ENCODE measurements around the gene IKZF1. TPM values are rescaled to one million over a fixed set of nuclear protein-coding genes. Genes with fewer than 3 reads are reported as not detected.

Gene IKZF1
- polyA plus RNA-seq, 1 experiment: not detected

DNA sequence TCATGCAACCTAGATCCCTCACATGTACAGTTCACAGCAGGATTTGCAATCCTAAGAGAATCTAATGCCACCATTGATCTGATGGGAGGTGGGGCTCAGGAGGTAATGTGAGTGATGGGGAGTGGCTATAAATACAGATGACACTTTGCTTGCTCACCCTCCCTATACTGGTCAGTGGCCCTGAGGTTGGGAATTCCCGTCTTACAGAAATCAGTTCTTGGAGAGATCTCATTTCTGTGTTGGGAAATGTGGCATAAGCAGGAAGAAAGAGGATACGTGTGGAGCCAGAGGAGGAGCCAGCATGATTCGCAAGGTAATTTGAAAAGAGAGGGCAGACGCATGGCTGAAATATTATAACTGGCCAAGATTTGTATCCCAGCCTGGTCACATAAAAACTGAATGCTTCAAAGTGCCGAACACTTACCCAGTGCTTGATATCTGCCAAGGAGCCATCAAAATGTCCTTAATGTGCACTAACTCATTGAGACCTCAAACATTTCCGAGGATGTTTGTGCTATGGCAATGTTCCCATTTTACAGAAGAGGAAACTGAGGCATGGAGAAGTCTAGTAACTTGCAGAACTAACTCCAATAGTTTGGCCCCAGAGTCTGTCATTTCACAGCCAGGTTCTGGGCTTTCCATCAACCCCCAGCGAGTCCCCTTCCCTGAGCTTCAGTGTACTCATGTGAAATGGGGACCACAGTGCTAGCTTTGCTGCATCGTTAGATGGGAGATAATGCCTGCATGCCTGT lies 5.5 kb upstream of the IKZF1 start:
- POLR2A ChIA-PET: no interaction called here
- DNase-seq (ENCODE audit: low read depth): no peak
- CTCF ChIA-PET: no interaction called here
- TF ChIP-seq, protein P1, sequence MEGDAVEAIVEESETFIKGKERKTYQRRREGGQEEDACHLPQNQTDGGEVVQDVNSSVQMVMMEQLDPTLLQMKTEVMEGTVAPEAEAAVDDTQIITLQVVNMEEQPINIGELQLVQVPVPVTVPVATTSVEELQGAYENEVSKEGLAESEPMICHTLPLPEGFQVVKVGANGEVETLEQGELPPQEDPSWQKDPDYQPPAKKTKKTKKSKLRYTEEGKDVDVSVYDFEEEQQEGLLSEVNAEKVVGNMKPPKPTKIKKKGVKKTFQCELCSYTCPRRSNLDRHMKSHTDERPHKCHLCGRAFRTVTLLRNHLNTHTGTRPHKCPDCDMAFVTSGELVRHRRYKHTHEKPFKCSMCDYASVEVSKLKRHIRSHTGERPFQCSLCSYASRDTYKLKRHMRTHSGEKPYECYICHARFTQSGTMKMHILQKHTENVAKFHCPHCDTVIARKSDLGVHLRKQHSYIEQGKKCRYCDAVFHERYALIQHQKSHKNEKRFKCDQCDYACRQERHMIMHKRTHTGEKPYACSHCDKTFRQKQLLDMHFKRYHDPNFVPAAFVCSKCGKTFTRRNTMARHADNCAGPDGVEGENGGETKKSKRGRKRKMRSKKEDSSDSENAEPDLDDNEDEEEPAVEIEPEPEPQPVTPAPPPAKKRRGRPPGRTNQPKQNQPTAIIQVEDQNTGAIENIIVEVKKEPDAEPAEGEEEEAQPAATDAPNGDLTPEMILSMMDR (IDR thresholded peaks at IDR 0.05; ENCODE audit: insufficient read depth, low read depth, low read length): no peak
- Histone ChIP-seq H3K27me3 (ENCODE audit: control insufficient read depth, insufficient read depth, low read length) (peaks cover 7% of the 10 kb centered on the region), H3K36me3 (ENCODE audit: control insufficient read depth, insufficient read depth, low read length) (no peaks in the 10 kb centered on the region), H3K4me3 (ENCODE audit: low read depth, low read length) (no peak overlapping the region)

- Histone ChIP-seq H3K4me3 (ENCODE audit: low read depth, low read length) (no peak overlapping the region), H3K36me3 (ENCODE audit: control insufficient read depth, insufficient read depth, low read length) (no peaks in the 10 kb centered on the region), H3K27me3 (ENCODE audit: control insufficient read depth, insufficient read depth, low read length) (peaks cover 14% of the 10 kb centered on the region)
- CTCF ChIA-PET: no interaction called here
- POLR2A ChIA-PET: no interaction called here
- DNase-seq (ENCODE audit: low read depth): no peak
- TF ChIP-seq, protein P1 (IDR thresholded peaks at IDR 0.05; ENCODE audit: insufficient read depth, low read depth, low read length): no peak
Observed at GRCh38 chr7:50300336-50300735, 4.2 kb upstream of the IKZF1 start.

DNA sequence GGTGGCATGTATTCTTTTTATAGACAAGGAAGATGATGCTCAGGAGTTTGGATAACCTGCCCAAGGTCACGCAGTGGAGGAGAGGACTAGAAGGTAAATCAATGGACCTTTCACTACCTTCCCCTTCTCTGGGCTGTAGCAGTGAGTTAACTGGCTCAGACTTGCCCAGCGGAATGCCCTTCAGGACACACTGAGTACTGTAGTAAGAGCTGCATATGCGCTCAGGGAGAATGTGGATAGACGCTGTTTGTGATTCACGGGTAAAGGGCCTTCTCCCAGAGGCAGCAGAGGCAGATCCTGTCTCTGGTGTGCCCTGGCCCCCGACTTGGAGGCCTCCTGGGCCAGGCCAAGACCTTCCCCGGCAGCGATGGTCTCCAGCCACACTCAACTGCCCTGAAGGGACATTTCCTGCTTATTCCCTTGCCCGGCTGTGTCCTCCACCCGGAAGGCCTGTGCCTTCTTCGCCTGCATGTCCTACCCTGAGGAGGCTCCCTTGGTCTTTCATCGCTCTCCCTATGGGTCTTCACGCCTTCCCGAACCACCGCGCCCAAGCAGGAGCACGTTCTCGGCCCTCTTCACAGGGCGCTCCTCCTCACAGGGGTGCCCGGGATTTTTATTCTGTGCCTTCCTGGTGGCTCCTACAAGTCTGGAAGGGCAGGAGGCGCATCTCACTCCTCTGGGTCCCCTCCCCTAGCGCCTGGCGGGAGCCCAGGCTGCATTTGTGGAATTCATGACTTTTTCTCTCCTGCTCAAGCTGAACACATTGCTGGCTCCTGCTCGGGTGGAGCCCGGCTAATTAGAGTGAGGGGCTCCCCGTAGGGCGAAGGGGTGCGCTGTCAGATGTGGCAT lies 1.8 kb upstream of the IKZF1 start:
- peaks cover 16% of the 10 kb centered on the region for H3K27me3 ChIP-seq (ENCODE audit: control insufficient read depth, insufficient read depth, low read length)
- POLR2A ChIA-PET: no interaction called here

GRCh38 chr7:50303335-50304128 lies 984 bp upstream of the IKZF1 start:
- POLR2A ChIA-PET: no interaction called here
- H3K4me3 ChIP-seq (ENCODE audit: low read depth, low read length): no peak overlapping the region
- TF ChIP-seq, protein P1 (IDR thresholded peaks at IDR 0.05; ENCODE audit: insufficient read depth, low read depth, low read length): no peak
- CTCF ChIA-PET: no interaction called here
- H3K27me3 ChIP-seq (ENCODE audit: control insufficient read depth, insufficient read depth, low read length): peaks cover 16% of the 10 kb centered on the region
- no peaks in the 10 kb centered on the region for H3K36me3 ChIP-seq (ENCODE audit: control insufficient read depth, insufficient read depth, low read length)
- no peak for DNase-seq (ENCODE audit: low read depth)

More for the DNA sequence above, 1.8 kb upstream of the IKZF1 start:
- no peak for DNase-seq (ENCODE audit: low read depth)
- CTCF ChIA-PET: no interaction called here
- no peak overlapping the region for H3K4me3 ChIP-seq (ENCODE audit: low read depth, low read length)
- TF ChIP-seq, protein P1 (IDR thresholded peaks at IDR 0.05; ENCODE audit: insufficient read depth, low read depth, low read length): no peak
- H3K36me3 ChIP-seq (ENCODE audit: control insufficient read depth, insufficient read depth, low read length): no peaks in the 10 kb centered on the region
